Lower leg skin (tissue), 4 donors: Measurements from ENCODE around the gene MTARC2. TPM values are rescaled to one million over a fixed set of nuclear protein-coding genes. Genes with fewer than 3 reads are reported as not detected.

Experiments used
- DNase-seq, 2 donors: peaks; one replicate each; pipeline ENCODE4 v3.0.0-alpha.2; 2019; ENCODE audit warnings: low spot score in 2 of 2
- H3K4me3 ChIP-seq: fragments of 200-600 bp; sonication (generic); 2 replicates; pipeline ENCODE4 v1.5.1; 2017; ENCODE audit warnings: mild to moderate bottlenecking, low read depth; ENCODE audit not compliant: poor library complexity, severe bottlenecking
- POLR2A ChIP-seq, 2 donors: fragments of 450-650 bp; IDR thresholded peaks; one replicate each; pipeline ENCODE4 v1.6.1; 2016 to 2017; ENCODE audit warnings: antibody characterized with exemption in 2 of 2, mild to moderate bottlenecking in 1 of 2, moderate library complexity in 1 of 2
- WGBS, 2 donors: methylation state at CpG; one replicate each; pipeline ENCODE4 v1.1.5; 2018; 5-methylcytosine and 5-hydroxymethylcytosine counted together
- intact Hi-C: fragments of 100-400 bp; cut with DNase I; formaldehyde crosslinking; loops from one replicate; pipeline ENCODE4 v1.15.0; 2023; ENCODE audit warnings: low total_unique reads
- total RNA-seq, 4 donors: library from RNA; depleted of rRNA; stranded (reverse); fragments of >200 nt; gene quantifications; one replicate each; pipeline ENCODE4 v1.1.0, GENCODE V29; 2016
- TF ChIP-seq, protein P1 (sequence below), 3 donors: fragments of 450-650 bp; IDR thresholded peaks; one replicate each; pipeline ENCODE4 v1.5.1; 2016; ENCODE audit warnings: antibody characterized with exemption in 3 of 3, mild to moderate bottlenecking in 3 of 3, moderate library complexity in 2 of 3

The MTARC2 gene
- total RNA-seq, 4 donors from 2014 or later = 4.3 to 8.6 (median 5.6) TPM

GRCh38 chr1:220818421-220819173 is 70.5 kb downstream of the MTARC2 start:
- 62 to 64% methylated on average over 14 of the region's 14 CpGs for WGBS, 2 donors
- TF ChIP-seq, protein P1, sequence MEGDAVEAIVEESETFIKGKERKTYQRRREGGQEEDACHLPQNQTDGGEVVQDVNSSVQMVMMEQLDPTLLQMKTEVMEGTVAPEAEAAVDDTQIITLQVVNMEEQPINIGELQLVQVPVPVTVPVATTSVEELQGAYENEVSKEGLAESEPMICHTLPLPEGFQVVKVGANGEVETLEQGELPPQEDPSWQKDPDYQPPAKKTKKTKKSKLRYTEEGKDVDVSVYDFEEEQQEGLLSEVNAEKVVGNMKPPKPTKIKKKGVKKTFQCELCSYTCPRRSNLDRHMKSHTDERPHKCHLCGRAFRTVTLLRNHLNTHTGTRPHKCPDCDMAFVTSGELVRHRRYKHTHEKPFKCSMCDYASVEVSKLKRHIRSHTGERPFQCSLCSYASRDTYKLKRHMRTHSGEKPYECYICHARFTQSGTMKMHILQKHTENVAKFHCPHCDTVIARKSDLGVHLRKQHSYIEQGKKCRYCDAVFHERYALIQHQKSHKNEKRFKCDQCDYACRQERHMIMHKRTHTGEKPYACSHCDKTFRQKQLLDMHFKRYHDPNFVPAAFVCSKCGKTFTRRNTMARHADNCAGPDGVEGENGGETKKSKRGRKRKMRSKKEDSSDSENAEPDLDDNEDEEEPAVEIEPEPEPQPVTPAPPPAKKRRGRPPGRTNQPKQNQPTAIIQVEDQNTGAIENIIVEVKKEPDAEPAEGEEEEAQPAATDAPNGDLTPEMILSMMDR (IDR thresholded peaks at IDR 0.05) = no peak
- TF ChIP-seq POLR2A (IDR thresholded peaks at IDR 0.05) = no peak
- intact Hi-C loops = no loop called here
- H3K4me3 ChIP-seq = no peak overlapping the region
- DNase-seq = peak in 1 of 2 donors; percentile 46

GRCh38 chr1:220819467-220820026 is 71.4 kb downstream of the MTARC2 start:
- H3K4me3 ChIP-seq = no peak overlapping the region
- intact Hi-C loops = no loop called here
- peak; percentile 29 to 64 for DNase-seq
- TF ChIP-seq, protein P1 (IDR thresholded peaks at IDR 0.05) = no peak
- no peak for TF ChIP-seq POLR2A (IDR thresholded peaks at IDR 0.05)
- 29 to 41% methylated on average over 1 of the region's 1 CpG for WGBS, 2 donors

- whole genome bisulfite sequencing, 2 donors = 84 to 85% methylated on average over 9 of the region's 9 CpGs
- intact Hi-C loops = no loop called here
- no peak for TF ChIP-seq POLR2A (IDR thresholded peaks at IDR 0.05)
- TF ChIP-seq, protein P1 (IDR thresholded peaks at IDR 0.05) = no peak
- no peak overlapping the region for H3K4me3 ChIP-seq
- no peak for DNase-seq
Measured at GRCh38 chr1:220824031-220824989, 76.2 kb downstream of the MTARC2 start.

DNA sequence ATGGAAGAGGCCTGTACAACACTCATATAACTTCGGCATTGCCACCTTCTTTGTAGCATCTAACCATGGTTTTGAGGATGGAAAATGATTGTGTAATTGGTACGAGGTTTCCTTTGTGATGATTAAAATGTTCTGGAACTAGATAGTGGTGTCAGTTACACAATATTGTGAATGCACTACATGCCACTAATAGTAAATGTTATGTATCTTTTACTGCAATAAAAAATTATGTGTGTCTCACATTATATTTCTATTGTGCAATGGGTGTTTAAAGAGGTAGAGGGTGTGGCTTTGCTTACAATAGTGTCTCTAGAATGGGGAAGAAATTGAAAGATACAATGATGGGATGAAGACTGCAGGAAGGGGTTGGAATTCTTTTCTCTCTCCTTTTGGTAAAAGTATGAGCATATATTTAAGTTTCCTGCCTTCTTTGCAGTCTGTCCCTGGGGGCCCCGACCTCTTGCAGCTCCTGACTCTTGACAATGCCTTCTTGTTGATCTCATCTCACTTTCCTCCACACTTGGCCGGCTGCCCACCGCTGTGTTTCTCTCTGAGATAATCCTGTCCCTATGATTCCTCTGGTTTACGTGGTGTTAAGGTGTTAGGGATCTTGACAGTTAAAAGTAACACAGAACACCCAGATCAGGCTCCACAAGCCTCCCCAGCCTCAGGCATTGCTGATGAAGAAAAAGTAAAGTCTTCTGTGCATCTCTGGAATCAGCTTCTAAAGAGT is 77.9 kb downstream of the MTARC2 start:
- intact Hi-C loops = no loop called here
- 58 to 59% methylated on average over 6 of the region's 6 CpGs for WGBS, 2 donors
- H3K4me3 ChIP-seq = no peak overlapping the region
- DNase-seq = no peak
- TF ChIP-seq POLR2A (IDR thresholded peaks at IDR 0.05) = no peak
- TF ChIP-seq, protein P1 (IDR thresholded peaks at IDR 0.05) = no peak

- DNase-seq = no peak
- TF ChIP-seq, protein P1 (IDR thresholded peaks at IDR 0.05) = no peak
- no peak for TF ChIP-seq POLR2A (IDR thresholded peaks at IDR 0.05)
- no peak overlapping the region for H3K4me3 ChIP-seq
- WGBS, 2 donors = 94 to 95% methylated on average over 5 of the region's 5 CpGs
- intact Hi-C loops = no loop called here
Measured at GRCh38 chr1:220826729-220827128, 78.6 kb downstream of the MTARC2 start.
